ENCODE measurements around the gene MPDU1.
A peak's percentile ranks its signal among the peaks of the same experiment; 100 is the strongest.
"Not testable (repeated sequence)": the region's sequence is repeated elsewhere in the genome, so short reads cannot be mapped to it uniquely, and the experiment has no call there.

The MPDU1 gene

DNA sequence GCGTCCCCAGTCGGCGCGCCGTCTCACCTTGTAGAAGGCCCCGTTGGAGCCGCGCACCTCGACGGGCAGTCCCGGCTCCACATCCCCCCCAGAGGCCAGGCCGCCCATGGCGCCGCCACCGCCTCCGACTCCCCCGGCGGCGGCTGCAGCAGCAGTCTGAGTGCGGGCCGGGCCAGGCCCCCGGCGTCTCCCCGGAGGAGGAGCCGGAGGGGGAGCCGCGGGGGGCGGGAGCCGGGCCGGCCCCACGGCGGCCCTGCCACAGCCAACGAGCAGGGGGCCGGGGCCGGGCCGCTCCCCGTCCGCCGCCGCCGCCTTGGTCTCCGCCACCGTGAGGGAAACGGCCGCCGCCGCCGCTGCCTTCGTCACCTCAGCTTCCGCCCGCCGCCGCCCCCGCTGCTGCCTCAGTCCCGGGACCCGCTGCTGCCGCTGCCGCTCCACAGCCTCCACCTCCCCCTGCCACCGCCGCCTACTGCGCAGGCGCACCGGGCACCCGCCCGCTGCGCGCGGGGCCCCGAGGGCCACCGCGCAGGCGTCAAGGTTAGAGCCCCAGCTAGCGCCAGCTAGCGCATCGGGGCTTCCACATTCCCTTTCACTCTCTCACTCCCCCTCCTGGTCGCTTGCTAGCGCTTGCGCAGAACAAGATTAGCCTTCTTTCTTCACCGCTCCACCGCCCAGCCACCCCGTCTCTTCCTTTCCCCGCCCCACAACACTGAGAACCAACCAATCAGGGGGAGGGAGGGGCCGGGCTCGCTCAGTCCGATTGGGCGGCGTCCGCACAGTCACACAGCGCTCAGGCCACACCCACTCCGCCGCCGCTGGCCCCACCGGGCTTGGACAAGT is 31.0 kb downstream of the MPDU1 start, which contains the start of gene FXR2:
TSS of gene FXR2 (minus strand) at position 473 of the 840 bp plus-strand sequence. CDS start at position 108, 365 bp downstream.
- peak; percentile 99 for DNase-seq (ENCODE audit: low read depth)

DNA sequence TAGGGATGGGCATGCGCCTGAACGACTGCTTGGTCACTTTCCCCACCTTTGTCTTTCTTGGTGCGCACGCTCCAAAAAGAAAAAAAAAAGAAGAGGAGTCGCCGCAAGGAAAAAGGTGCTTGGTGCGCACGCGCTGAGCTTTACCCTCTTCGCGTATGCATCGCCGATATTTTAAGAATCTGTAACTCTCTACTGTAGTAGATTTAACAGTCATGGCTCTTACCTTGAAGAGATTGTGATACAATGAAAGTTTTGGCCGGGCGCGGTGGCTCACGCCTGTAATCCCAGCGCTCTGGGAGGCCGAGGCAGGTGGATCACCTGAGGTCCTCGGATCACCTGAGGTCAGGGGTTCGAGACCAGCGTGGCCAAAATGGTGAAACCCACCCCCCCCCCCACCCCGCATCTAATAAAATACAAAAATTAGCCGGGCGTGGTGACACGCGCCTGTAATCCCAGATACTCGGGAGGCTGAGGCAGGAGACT is 31.7 kb downstream of the MPDU1 start:
- no peak for DNase-seq (ENCODE audit: low read depth)

DNA sequence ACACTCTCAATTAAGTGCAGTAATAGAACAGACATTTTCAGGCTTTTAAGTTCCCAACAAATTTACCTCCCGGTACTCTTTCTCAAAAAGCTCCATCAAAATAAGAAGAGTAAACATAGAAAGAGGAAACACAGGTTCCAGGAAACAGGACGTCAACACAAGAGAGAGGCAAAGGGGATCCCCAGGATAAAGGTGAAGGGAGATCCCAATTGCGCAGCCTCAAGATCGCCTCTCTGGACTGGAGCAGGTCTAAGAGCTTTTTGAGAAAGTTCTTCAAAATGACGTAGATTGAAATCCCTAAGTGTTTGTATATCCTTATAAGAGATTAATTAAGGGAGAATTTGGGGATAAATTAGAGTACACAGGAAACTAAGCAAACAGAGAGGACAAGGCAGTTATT is 35.0 kb downstream of the MPDU1 start:
- no peak for DNase-seq (ENCODE audit: low read depth)

DNA sequence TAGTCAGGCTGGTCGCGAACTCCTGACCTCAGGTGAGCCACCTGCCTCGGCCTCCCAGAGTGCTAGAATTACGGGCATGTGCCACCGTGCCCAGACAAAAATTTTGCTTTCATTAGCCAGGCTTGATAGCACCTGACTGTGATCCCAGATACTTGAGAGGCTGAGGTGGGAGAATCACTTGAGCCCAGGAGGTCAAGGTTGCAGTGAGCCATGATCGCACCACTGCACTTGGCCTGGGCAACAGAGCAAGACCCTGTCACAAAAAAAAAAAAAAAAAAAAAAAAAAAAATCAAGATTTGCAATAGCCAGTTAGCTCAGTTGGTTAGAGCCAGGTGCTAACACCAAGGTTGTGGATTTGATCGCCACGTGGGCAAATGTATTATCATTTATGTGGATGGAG is 37.2 kb downstream of the MPDU1 start:
- no peak for DNase-seq (ENCODE audit: low read depth)

DNA sequence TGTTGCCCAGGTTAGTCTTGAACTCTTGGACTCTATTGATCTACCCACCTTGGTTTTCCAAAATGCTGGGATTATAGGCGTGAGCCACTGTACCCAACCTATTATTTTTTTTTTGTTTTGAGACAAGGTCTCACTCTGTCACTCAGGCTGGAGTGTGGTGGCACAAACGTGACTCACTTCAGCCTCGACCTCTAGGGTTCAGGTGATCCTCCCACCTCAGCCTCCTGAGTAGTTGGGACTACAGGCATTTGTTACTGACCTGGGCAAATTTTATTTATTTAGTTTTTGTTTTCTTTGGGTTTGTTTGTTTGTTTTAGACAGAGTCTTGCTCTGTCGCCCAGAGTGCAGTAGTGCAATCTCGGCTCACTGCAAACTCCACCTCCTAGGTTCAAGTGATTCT is 40.0 kb downstream of the MPDU1 start:
- DNase-seq (ENCODE audit: low read depth), result no peak

DNA sequence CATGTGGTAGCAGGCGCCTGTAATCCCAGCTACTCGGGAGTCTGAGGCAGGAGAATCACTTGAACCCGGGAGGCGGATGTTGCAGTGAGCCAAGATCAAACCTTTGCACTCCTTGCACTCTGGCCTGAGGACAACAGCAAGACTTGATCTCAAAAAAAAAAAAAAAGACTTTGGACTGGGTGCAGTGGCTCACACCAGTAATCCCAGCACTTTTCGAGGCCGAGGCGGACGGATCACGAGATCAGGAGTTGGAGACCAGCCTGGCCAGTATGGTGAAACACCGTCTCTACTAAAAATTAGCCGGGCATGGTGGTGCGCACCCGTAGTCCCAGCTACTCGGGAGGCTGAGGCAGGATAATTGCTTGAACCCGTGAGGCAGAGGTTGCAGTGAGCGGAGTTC is 42.1 kb downstream of the MPDU1 start:
- DNase-seq (ENCODE audit: low read depth), result not testable (repeated sequence)

DNA sequence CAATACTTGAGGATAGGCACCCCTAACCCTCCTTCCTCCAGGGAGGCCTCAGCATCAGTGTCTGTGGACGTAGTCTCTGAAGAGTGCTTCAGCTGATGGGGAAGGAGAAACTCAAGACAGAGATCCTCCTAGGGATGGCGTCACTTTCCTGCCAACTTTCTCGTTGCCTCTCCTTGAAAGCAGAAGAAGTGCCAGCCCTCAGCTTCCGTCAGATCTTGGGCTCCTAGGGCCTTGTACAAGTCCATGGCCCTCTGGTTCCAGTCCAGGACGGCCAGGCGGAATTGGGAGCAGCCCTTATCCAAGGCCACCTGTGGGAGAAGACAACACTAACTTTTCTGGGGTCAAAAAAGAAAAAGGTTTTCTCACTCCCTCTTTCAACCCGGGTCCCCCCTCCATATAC is 42.7 kb downstream of the MPDU1 start:
- no peak for DNase-seq (ENCODE audit: low read depth)

DNA sequence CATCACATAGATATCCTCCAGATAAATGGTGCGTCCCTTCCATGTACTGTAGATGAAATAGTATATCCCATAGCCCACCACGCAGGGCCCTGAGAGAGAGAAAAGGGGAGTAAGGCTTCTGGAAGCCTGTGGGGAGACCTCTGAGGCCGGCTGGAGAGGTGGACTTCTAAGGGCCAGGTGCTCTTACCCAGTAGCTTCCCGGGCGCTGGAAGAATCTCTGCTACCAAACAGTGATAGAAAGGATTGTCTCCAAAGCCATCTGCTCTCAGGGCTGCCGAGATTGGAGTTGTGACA is 43.3 kb downstream of the MPDU1 start:
- DNase-seq (ENCODE audit: low read depth), result no peak

DNA sequence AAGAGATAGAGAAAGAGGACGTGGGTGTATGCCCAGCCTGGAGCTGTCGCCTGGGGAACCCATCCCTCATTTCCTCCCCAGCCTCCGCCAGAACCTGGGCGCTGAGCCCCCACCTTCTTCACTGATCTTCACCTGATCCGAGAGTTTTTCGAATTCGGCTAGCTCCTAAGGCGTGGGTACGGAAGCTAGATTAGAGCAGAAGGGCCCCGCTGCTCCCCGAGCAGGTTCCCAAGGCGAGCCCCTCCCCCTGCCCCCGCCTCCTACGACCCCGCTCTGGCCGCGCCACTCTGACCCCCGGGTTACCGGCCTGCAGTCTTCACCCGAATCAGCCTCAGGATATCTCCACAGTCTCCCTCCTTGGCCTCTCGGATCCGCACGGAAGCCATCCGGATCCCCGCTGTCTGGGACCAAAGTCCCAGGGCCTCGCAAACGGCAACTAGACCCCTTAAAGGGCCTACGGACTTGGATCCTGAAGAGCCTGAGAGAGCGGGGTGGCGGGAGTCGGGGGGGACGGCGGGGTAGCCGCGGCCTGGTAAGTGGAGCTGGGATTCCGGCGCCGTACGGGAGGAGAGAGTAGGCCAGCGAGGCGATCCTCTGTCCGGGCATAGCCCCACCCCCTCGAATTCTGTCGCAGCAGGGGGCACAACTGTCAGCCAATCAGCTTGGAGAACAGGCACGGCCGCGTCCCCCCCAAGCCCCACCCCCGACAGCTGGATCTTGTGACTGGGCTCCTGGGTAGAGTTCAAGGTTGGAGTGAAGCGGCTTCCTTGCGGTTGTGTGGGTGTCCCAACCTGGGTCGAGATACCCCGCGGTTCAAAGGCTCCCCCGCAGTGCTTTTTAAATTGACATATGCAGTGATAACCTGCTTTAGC is 43.8 kb downstream of the MPDU1 start, which contains the start of gene SAT2:
TSS of gene SAT2 (minus strand) at position 572 of the 872 bp plus-strand sequence. CDS start at position 386, 186 bp downstream.
- peak; percentile 79 for DNase-seq (ENCODE audit: low read depth)

DNA sequence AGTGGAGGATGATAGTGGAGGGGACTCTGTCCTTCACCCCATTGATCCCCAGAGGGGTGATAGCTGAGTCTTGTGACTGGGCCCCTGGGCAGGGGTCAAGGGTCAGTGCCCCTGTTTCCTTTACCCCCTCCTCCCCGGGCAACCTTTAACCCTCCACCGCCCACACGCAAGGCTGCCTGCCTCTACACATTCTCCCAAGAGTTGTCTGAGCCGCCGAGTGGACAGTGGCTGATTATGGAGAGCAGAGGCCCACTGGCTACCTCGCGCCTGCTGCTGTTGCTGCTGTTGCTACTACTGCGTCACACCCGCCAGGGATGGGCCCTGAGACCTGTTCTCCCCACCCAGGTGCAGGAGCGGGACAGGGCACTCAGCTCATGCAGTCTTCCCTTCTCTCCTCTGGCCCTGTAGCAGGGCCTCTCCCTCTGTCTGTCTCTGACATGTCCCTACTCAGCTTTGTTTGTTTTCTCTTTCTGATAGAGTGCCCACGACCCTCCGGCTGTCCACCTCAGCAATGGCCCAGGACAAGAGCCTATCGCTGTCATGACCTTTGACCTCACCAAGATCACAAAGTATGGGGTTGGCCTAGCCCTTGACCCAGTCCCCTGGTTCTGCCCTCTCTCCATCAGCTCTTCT is 46.4 kb downstream of the MPDU1 start, which contains the start of gene SHBG:
TSS of gene SHBG (plus strand) at position 197 of the 633 bp plus-strand sequence. CDS start at position 235, 38 bp downstream.
- DNase-seq (ENCODE audit: low read depth), result no peak

DNA sequence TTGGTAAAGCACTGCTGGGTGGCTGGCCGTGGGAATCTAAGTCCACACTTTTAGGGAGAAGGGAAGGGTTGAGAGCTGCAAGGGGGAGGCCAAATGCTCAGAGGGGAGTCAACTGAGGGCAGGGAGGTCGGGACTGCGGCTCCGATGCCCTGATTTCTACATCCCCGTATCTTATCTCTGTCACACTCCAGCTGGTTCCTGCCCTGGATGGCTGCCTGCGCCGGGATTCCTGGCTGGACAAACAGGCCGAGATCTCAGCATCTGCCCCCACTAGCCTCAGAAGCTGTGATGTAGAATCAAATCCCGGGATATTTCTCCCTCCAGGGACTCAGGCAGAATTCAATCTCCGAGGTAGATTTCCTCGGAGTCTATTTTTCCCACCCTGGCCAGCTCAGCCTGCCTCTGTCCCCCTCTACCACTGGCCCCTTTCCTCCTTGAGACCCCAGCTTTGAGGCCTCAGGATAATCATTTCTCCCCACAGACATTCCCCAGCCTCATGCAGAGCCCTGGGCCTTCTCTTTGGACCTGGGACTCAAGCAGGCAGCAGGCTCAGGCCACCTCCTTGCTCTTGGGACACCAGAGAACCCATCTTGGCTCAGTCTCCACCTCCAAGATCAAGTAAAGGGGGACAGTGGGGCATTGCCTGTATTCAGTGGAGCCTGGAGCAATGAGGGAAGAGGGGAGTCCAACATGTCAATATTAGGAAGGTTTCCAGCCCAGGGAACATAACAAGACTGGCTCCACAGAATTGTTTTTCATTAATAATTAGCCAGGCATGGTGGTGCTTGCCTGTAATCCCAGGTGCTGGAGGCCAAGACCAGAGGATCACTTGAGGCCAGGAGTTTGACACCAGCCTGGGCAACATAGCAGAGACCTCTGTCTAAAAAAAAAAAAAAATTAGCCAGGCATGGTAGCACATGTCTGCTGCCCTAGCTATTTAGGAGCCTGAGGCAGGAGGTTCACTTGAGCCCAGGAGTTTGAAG is 48.0 kb downstream of the MPDU1 start:
- no peak for DNase-seq (ENCODE audit: low read depth)

DNA sequence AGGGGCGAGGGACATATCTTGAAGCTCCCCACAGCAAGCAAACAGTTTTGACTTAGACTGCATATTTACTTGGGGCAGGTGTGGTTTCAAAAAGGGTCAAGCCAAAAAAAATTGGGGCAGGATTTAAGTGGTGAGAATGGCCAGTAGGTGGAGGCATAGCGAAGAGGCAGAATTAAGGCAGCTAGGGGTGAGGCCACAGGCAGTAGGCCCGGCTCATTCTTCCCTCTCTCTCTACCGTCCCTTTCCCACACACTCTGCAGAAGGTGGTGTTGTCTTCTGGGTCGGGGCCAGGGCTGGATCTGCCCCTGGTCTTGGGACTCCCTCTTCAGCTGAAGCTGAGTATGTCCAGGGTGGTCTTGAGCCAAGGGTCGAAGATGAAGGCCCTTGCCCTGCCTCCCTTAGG is 48.8 kb downstream of the MPDU1 start:
- DNase-seq (ENCODE audit: low read depth), result no peak

DNA sequence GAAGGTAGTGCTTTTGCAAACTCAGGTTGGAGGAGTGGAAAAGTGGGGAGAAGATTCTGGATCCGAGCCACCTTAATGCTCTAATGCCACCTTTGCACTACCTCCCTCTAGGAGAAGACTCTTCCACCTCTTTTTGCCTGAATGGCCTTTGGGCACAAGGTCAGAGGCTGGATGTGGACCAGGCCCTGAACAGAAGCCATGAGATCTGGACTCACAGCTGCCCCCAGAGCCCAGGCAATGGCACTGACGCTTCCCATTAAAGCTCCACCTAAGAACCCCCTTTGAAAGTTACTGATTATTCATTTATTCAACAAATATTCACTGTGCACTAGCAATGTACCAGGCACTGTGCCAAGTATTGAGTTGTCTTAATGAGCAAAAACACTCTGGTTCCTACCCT is 49.4 kb downstream of the MPDU1 start:
- no peak for DNase-seq (ENCODE audit: low read depth)

DNA sequence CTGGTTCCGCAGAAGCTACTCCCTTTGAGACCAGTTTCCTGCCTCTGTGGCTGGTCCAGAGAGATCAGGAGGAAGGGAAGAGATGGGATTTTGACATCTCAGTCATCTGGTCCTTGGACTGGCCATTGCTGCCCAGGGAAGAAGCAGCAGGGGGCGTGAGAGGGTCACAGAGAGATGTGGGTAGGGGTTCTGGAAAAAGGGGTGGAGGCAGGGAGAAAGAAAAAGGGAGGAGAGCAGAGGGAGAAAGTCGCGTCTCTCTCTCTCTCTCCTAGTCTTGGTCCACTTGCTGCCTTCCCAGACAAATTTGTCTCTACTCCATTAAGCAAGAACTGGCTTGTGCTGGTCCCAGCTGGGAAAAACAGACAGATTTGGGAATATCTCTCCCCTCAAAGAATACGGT is 50.7 kb downstream of the MPDU1 start:
- no peak for DNase-seq (ENCODE audit: low read depth)

DNA sequence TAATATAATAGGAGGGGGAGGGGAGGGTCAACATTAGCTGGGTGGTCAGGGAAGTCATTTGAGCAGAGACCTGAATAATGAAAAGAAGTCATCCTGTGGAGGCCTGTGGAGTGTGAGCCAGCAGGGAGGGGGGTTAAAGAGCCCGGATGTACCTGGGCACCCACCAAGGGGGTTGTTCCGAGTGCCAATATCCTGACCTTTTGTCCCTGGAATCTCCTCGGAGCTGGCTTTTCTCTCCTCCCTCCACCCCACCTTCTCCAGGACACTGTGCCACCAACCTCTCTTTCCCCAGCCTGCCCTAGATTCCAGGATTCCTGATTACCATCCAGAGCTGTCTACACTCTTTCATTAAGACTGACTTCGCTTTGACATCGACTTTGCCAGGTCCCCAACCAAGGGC is 52.5 kb downstream of the MPDU1 start:
- no peak for DNase-seq (ENCODE audit: low read depth)
